ENCODE data around the gene SEL1L2.

The SEL1L2 gene

GRCh38 chr20:13878566-13878965 lies 111.8 kb downstream of the SEL1L2 start:
- H3K9me3 ChIP-seq (replicated peaks; ENCODE audit: insufficient read depth, low read length): no peaks in the 10 kb centered on the region
- H3K79me2 ChIP-seq (ENCODE audit: low read length): no peaks in the 10 kb centered on the region
- no peaks in the 10 kb centered on the region for H3K27me3 ChIP-seq (replicated peaks; ENCODE audit: insufficient read depth, low read length)
- no peaks in the 10 kb centered on the region for H3K4me1 ChIP-seq (ENCODE audit: low read length)
- no peaks in the 10 kb centered on the region for H4K20me1 ChIP-seq (ENCODE audit: insufficient read depth, low read length)
- H3K4me3 ChIP-seq (ENCODE audit: low read length): no peak overlapping the region
- H3K4me2 ChIP-seq (ENCODE audit: low read depth, low read length): no peak overlapping the region
- TF ChIP-seq EZH2phosphoT487 (IDR thresholded peaks at IDR 0.05; ENCODE audit: low read length) (no peak), EZH2 (optimal IDR thresholded peaks at IDR 0.05; ENCODE audit: low read depth, low read length) (no peak), CTCF (IDR thresholded peaks at IDR 0.05; ENCODE audit: low read length) (no peak)
- H3K9ac ChIP-seq (ENCODE audit: low read length): no peak overlapping the region
- no peak overlapping the region for H3K27ac ChIP-seq (ENCODE audit: low read length)
- no peak overlapping the region for H2AFZ ChIP-seq (ENCODE audit: low read length)
- DNase-seq: no peak
- H3F3A ChIP-seq (ENCODE audit: insufficient read depth, low read length): no peaks in the 10 kb centered on the region
- no peaks in the 10 kb centered on the region for H3K36me3 ChIP-seq (replicated peaks; ENCODE audit: insufficient read depth, low read length)
- H3K9me2 ChIP-seq (replicated peaks; ENCODE audit: insufficient read depth, low read length): no peaks in the 10 kb centered on the region

GRCh38 chr20:13877793-13878192 lies 112.6 kb downstream of the SEL1L2 start:
- no peak for DNase-seq
- H2AFZ ChIP-seq (ENCODE audit: low read length): no peak overlapping the region

GRCh38 chr20:13875265-13875811 lies 115.1 kb downstream of the SEL1L2 start:
- no peak overlapping the region for H3K9ac ChIP-seq (ENCODE audit: low read length)
- DNase-seq: no peak
- no peaks in the 10 kb centered on the region for H3K27me3 ChIP-seq (replicated peaks; ENCODE audit: insufficient read depth, low read length)
- H3K79me2 ChIP-seq (ENCODE audit: low read length): no peaks in the 10 kb centered on the region
- H3K4me3 ChIP-seq (ENCODE audit: low read length): no peak overlapping the region
- H4K20me1 ChIP-seq (ENCODE audit: insufficient read depth, low read length): no peaks in the 10 kb centered on the region
- H3K36me3 ChIP-seq (replicated peaks; ENCODE audit: insufficient read depth, low read length): no peaks in the 10 kb centered on the region
- no peak overlapping the region for H2AFZ ChIP-seq (ENCODE audit: low read length)
- TF ChIP-seq EZH2phosphoT487 (IDR thresholded peaks at IDR 0.05; ENCODE audit: low read length) (no peak), CTCF (IDR thresholded peaks at IDR 0.05; ENCODE audit: low read length) (no peak), EZH2 (optimal IDR thresholded peaks at IDR 0.05; ENCODE audit: low read depth, low read length) (no peak)
- H3K9me3 ChIP-seq (replicated peaks; ENCODE audit: insufficient read depth, low read length): no peaks in the 10 kb centered on the region
- no peaks in the 10 kb centered on the region for H3F3A ChIP-seq (ENCODE audit: insufficient read depth, low read length)
- H3K9me2 ChIP-seq (replicated peaks; ENCODE audit: insufficient read depth, low read length): no peaks in the 10 kb centered on the region
- no peak overlapping the region for H3K27ac ChIP-seq (ENCODE audit: low read length)
- no peaks in the 10 kb centered on the region for H3K4me1 ChIP-seq (ENCODE audit: low read length)
- H3K4me2 ChIP-seq (ENCODE audit: low read depth, low read length): no peak overlapping the region

More at GRCh38 chr20:13877793-13878192, 112.6 kb downstream of the SEL1L2 start:
- Histone ChIP-seq H4K20me1 (ENCODE audit: insufficient read depth, low read length) (no peaks in the 10 kb centered on the region), H3K36me3 (replicated peaks; ENCODE audit: insufficient read depth, low read length) (no peaks in the 10 kb centered on the region), H3K4me3 (ENCODE audit: low read length) (no peak overlapping the region), H3K27me3 (replicated peaks; ENCODE audit: insufficient read depth, low read length) (no peaks in the 10 kb centered on the region), H3K27ac (ENCODE audit: low read length) (no peak overlapping the region), H3K79me2 (ENCODE audit: low read length) (no peaks in the 10 kb centered on the region), H3K4me2 (ENCODE audit: low read depth, low read length) (no peak overlapping the region), H3K9me2 (replicated peaks; ENCODE audit: insufficient read depth, low read length) (no peaks in the 10 kb centered on the region), H3K4me1 (ENCODE audit: low read length) (no peaks in the 10 kb centered on the region), H3F3A (ENCODE audit: insufficient read depth, low read length) (no peaks in the 10 kb centered on the region), H3K9ac (ENCODE audit: low read length) (no peak overlapping the region), H3K9me3 (replicated peaks; ENCODE audit: insufficient read depth, low read length) (no peaks in the 10 kb centered on the region)
- no peak for TF ChIP-seq EZH2phosphoT487 (IDR thresholded peaks at IDR 0.05; ENCODE audit: low read length)
- no peak for TF ChIP-seq EZH2 (optimal IDR thresholded peaks at IDR 0.05; ENCODE audit: low read depth, low read length)
- no peak for TF ChIP-seq CTCF (IDR thresholded peaks at IDR 0.05; ENCODE audit: low read length)
